GM18511 (cell line): ENCODE measurements around the gene SDHD.

Experiments used
- ATAC-seq: cut with Tn5 transposase; IDR thresholded peaks from one replicate; pipeline ENCODE4 v1.9.1; 2021; ENCODE audit warnings: mild to moderate bottlenecking, moderate library complexity; ENCODE audit not compliant: unreplicated experiment

Gene SDHD

DNA sequence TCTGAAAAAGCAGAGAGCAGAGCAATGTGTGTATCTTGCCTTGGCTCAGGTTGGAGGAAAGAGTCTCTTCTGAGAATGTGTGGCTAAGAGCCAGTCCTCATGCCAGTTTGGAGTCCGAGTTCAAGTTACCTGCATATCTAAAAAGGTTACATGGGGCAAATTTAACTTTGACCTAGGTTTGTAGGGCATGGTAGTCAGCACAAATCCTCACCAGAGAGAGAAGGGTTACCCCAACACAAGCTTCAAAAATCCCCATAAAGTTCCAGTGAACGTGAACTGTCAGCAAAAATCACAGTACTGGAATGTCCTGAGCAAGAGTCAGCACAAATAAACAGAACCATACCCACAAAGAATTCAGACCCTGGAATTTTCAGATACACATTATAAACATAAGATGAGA lies 13.8 kb downstream of the SDHD start:
- ATAC-seq = no peak

DNA sequence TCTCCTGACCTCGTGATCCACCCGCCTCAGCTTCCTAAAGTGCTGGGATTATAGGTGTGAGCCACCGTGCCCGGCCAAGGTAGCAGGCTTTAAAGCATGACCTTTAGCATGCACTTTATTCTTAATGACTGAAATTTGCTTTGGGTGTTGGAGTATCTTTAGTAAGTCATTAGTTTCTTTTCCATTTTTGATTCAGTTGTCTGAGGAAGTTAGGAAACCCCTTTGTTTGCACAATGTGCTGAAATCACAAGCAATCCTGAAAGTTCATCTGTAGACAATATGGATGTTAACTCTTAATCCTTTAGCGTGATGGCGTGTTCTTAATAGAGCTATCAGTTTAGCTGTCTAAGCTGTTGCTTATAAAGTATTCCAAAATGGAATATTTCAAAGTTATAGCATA lies 16.8 kb downstream of the SDHD start:
- no peak for ATAC-seq

DNA sequence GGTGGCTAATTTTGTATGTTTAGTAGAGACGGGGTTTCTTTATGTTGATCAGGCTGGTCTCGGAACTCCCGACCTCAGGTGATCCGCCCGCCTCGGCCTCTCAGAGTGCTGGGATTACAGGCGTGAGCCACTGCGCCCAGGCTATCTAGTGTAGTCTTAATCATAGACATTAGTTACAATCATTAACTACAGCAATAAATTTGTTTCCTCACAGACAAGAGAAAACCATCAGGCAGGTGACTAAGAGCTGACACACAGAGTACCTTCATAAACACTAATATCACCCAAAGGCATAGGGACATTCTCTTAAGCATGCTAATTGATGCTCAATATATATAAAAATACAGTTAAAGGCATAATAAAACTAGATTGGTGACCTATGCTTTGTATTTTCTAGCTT lies 19.4 kb downstream of the SDHD start:
- ATAC-seq = no peak

DNA sequence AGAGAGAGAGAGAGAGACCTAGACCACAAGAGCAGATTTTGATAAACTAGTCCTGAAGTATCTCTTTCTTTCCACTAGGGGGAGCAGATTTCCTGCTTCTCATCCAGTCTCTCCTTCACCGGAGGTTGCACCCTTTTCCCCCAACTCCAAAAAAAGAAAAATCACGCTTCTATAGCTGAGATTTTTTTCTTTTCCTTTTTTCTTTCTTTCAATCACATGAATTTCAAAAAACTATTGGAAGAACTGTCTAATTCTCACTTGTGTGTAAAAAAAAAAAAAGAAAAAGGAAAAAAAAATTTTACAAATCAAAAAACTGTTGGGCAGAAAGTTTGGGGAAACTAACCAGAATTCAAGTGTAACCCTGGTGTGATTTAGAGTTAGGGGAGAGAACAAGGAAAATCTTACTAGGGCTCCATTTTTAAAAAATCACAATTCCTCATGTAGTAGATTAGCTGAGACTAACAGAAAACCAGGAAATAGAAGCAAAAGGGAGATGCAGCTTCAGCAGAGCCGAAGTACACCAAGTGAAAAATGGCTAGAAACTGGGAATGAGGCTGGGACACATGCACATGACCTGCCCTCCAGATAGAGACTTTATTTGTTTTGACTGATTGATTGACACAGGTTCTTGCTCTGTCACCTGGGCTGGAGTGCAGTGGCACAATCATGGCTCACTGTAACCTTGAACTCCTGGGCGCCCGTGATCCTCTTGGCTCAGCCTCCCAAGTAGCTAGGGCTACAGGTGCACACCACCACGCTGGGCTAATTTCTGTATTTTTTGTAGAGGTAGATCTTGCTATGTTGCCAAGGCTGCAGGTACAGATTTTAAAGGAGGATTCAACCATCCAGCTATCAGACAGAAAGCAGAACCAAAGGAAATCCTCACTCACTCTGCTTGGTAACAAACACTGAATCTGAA lies 27.1 kb downstream of the SDHD start:
- peak; percentile 46 for ATAC-seq

DNA sequence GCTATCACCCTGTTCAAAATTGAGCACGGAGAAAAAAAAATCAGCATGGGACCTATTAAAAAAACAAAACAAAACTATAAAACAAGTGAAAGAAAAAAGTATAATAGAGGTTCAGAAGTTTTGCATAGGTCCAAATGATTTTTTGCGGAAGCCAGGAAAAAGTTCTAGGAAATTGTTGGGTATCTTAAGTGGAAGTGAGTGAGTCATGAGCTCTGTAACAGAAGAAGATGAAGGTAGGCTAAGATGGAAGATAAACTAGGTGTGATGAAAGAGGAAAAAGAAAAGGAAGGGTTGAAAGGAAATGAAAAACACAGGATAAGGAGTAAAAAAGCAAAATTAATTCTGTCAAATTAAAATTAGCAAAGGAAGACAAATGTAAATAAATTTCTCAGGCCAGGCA lies 27.8 kb downstream of the SDHD start:
- ATAC-seq = no peak

DNA sequence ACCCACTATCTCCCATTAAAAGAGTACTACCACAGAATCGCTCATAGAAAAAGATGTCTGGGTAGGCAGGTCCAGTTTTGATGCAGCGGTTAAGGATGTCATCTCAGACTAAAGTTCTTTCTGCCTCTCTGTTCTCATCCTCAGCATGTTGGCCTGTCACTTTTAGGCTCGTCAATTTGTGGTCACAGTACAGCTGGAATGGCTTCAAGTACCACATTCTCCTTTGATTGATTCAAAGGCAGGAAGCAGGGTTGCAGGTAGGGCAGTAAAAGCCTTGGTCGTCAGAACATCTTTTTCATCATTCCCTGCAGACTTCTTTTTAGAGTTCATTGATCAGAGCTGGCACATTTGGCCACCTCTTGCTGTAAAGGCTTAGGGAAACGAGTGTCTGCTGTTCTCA lies 28.7 kb downstream of the SDHD start:
- no peak for ATAC-seq

DNA sequence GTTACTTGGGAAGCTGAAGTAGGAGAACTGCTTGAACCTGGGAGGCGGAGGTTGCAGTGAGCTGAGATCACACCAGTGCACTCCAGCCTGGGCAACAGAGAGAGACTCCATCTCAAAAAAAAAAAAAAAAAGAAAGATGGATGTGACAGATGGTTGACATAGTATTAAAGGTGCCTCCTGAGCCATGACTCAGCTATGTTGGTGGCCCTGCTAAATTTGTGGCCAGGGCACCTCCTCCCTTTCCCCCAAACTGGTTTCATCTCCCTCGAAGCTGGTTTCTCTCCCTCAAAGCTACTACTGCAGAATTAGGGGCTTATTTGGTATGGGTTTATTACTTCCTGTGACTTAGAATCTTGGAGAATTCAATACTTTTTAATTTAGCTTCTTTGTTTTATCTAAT lies 31.5 kb downstream of the SDHD start:
- ATAC-seq = no peak

GRCh38 chr11:112121981-112122615 lies 35.4 kb downstream of the SDHD start:
- no peak for ATAC-seq

- no peak for ATAC-seq
Observed at GRCh38 chr11:112123129-112123528, 36.5 kb downstream of the SDHD start.

DNA sequence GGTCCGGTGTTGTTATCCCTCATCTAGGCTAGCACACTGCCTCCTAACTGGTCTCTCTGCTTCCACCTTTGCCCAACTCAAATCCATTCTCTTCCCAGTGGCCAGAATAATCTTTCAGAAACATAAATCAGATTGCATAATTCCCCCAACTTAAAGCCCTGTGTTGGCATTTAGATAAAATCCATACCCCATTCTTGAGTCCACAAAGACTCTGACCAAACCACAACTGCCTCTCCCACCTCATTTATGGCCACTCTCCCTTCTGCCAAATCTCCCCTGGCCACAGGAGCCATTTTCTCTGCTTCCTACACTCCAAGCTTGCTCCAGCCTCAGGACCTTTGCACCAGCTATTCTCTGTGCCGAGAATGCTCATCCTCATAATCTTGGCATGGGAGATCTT lies 40.4 kb downstream of the SDHD start:
- ATAC-seq = no peak

- no peak for ATAC-seq
Observed at GRCh38 chr11:112128483-112129121, 41.9 kb downstream of the SDHD start.

- ATAC-seq = no peak
Observed at GRCh38 chr11:112129656-112130055, 43.0 kb downstream of the SDHD start.

GRCh38 chr11:112132737-112133136 lies 46.1 kb downstream of the SDHD start:
- no peak for ATAC-seq

DNA sequence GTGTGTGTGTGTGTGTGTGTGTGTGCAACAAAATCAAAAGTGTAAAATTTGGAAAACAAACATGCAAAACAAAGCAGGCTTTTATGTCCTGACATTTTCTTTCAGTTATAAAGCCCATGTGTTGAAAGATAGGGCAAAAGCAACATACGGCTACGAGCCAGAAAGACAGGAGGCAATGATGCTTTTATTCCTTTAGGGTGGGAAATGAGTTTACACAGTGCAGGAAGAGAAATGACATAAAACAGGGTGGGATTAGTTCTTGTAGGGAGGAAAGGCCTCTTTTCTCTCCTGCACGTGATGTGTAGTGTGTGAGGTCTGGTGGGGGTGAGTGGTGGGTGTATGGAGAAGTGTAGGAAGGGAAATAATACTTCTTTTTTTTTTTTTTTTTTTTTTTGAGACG lies 47.8 kb downstream of the SDHD start:
- ATAC-seq = no peak

- no peak for ATAC-seq
Observed at GRCh38 chr11:112143597-112143996, 56.9 kb downstream of the SDHD start.
